ENCODE measurements around the gene BOLA1. TPM values are rescaled to one million over a fixed set of nuclear protein-coding genes. Genes with fewer than 3 reads are reported as not detected.

The BOLA1 gene
- total and polyA plus RNA-seq, 2 of the 13 experiments (the other 11 are each of a cell fraction or from before 2014, with no cell fraction given), result 3.2 to 4.2 TPM

GRCh38 chr1:149885339-149886120 is 13.8 kb upstream of the BOLA1 start (continued):
- TF ChIP-seq HNF1B (CRISPR knock-in tag; IDR thresholded peaks at IDR 0.05) (0 out of 2 replicates have a peak, but pooled peaks have one; percentile 32), REL (CRISPR knock-in tag; conservative IDR thresholded peaks at IDR 0.05) (0 out of 2 replicates have a peak, but pooled peaks have one; percentile 42), ZNF567 (CRISPR knock-in tag; IDR thresholded peaks at IDR 0.05; ENCODE audit: borderline replicate concordance) (no peak), ZSCAN30 (CRISPR knock-in tag; IDR thresholded peaks at IDR 0.05) (no peak), ZC3H4 (CRISPR knock-in tag; IDR thresholded peaks at IDR 0.05; ENCODE audit: borderline replicate concordance) (peak; percentile 99), ZNF326 (CRISPR knock-in tag; IDR thresholded peaks at IDR 0.05; ENCODE audit: borderline replicate concordance) (no peak), CCDC6 (CRISPR knock-in tag; IDR thresholded peaks at IDR 0.05) (peak; percentile 45; the same call in 1 of the 2 replicates), FOXA3 (CRISPR knock-in tag; IDR thresholded peaks at IDR 0.05) (no peak; the same call in 1 of the 2 replicates), TCF12 (IDR thresholded peaks at IDR 0.05) (no peak), TCF12 (CRISPR knock-in tag; IDR thresholded peaks at IDR 0.05) (0 out of 2 replicates have a peak, but pooled peaks have one; percentile 24), PLSCR1 (CRISPR knock-in tag; IDR thresholded peaks at IDR 0.05; ENCODE audit: borderline replicate concordance) (no peak), BHLHE40 (IDR thresholded peaks at IDR 0.05; ENCODE audit: low read length) (no peak), ZFP90 (CRISPR knock-in tag; IDR thresholded peaks at IDR 0.05; ENCODE audit: borderline replicate concordance) (no peak)
- TF ChIP-seq, protein P1, sequence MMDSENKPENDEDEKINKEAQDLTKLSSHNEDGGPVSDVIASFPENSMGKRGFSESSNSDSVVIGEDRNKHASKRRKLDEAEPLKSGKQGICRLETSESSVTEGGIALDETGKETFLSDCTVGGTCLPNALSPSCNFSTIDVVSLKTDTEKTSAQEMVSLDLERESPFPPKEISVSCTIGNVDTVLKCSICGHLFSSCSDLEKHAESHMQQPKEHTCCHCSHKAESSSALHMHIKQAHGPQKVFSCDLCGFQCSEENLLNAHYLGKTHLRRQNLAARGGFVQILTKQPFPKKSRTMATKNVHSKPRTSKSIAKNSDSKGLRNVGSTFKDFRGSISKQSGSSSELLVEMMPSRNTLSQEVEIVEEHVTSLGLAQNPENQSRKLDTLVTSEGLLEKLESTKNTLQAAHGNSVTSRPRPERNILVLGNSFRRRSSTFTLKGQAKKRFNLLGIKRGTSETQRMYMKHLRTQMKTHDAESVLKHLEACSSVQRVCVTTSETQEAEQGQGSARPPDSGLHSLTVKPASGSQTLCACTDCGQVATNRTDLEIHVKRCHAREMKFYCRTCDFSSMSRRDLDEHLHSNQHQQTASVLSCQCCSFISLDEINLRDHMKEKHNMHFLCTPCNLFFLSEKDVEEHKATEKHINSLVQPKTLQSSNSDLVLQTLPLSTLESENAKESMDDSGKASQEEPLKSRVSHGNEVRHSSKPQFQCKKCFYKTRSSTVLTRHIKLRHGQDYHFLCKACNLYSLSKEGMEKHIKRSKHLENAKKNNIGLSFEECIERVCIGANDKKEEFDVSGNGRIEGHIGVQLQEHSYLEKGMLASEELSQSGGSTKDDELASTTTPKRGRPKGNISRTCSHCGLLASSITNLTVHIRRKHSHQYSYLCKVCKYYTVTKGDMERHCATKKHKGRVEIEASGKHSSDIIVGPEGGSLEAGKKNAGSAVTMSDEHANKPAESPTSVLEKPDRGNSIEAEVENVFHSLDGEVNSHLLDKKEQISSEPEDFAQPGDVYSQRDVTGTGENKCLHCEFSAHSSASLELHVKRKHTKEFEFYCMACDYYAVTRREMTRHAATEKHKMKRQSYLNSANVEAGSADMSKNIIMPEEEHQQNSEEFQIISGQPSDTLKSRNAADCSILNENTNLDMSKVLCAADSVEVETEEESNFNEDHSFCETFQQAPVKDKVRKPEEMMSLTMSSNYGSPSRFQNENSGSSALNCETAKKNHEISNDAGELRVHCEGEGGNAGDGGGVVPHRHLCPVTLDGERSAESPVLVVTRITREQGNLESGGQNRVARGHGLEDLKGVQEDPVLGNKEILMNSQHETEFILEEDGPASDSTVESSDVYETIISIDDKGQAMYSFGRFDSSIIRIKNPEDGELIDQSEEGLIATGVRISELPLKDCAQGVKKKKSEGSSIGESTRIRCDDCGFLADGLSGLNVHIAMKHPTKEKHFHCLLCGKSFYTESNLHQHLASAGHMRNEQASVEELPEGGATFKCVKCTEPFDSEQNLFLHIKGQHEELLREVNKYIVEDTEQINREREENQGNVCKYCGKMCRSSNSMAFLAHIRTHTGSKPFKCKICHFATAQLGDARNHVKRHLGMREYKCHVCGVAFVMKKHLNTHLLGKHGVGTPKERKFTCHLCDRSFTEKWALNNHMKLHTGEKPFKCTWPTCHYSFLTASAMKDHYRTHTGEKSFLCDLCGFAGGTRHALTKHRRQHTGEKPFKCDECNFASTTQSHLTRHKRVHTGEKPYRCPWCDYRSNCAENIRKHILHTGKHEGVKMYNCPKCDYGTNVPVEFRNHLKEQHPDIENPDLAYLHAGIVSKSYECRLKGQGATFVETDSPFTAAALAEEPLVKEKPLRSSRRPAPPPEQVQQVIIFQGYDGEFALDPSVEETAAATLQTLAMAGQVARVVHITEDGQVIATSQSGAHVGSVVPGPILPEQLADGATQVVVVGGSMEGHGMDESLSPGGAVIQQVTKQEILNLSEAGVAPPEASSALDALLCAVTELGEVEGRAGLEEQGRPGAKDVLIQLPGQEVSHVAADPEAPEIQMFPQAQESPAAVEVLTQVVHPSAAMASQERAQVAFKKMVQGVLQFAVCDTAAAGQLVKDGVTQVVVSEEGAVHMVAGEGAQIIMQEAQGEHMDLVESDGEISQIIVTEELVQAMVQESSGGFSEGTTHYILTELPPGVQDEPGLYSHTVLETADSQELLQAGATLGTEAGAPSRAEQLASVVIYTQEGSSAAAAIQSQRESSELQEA (CRISPR knock-in tag; IDR thresholded peaks at IDR 0.05; ENCODE audit: not compliant biosample characterization), result no peak
- TF ChIP-seq, protein P2, sequence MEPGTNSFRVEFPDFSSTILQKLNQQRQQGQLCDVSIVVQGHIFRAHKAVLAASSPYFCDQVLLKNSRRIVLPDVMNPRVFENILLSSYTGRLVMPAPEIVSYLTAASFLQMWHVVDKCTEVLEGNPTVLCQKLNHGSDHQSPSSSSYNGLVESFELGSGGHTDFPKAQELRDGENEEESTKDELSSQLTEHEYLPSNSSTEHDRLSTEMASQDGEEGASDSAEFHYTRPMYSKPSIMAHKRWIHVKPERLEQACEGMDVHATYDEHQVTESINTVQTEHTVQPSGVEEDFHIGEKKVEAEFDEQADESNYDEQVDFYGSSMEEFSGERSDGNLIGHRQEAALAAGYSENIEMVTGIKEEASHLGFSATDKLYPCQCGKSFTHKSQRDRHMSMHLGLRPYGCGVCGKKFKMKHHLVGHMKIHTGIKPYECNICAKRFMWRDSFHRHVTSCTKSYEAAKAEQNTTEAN (CRISPR knock-in tag; conservative IDR thresholded peaks at IDR 0.05), result 0 out of 2 replicates have a peak, but pooled peaks have one; percentile 32

Measured in HepG2 (cell line).